ENCODE measurements around the gene SP1. TPM values are rescaled to one million over a fixed set of nuclear protein-coding genes. Genes with fewer than 3 reads are reported as not detected.

SP1 gene
- total and polyA plus RNA-seq, 2 donors (not counting 1 experiment from before 2014, with no cell fraction given), result 26.0 to 129 TPM

- Histone ChIP-seq H3K4me3 (ENCODE audit: control extremely low read depth in 1 of 5, extremely low read depth in 1 of 5, insufficient read depth in 1 of 5, low read depth in 2 of 5, low read length in 4 of 5) (no peak overlapping the region), H3K4me1 (ENCODE audit: control insufficient read depth in 2 of 2, insufficient read depth in 2 of 2, low read length in 2 of 2) (peaks cover 15 to 16% of the 10 kb centered on the region in 2 donors), H3K27ac (ENCODE audit: low read length in 2 of 2) (no peak overlapping the region), H2AFZ (ENCODE audit: insufficient read depth, low read depth, low read length, poor library complexity, severe bottlenecking) (no peak overlapping the region), H3K79me2 (ENCODE audit: control insufficient read depth, insufficient read depth, low read length) (peaks cover 88% of the 10 kb centered on the region), H3K27me3 (replicated peaks in 1 of 4; ENCODE audit: control extremely low read depth in 1 of 4, control insufficient read depth in 3 of 4, insufficient read depth in 4 of 4, low read length in 3 of 4) (no peaks in the 10 kb centered on the region), H3K36me3 (replicated peaks in 1 of 2; ENCODE audit: control extremely low read depth in 1 of 2, control insufficient read depth in 1 of 2, extremely low read depth in 1 of 2, insufficient read depth in 2 of 2, low read length in 1 of 2) (peaks cover 15 to 74% of the 10 kb centered on the region in 2 experiments), H3K9ac (ENCODE audit: low read length) (no peak overlapping the region), H3K4me2 (replicated peaks; ENCODE audit: low read depth, low read length, poor library complexity, severe bottlenecking) (no peak overlapping the region), H3K9me3 (ENCODE audit: control extremely low read depth in 1 of 3, control insufficient read depth in 2 of 3, insufficient read depth in 1 of 3, low read length in 2 of 3) (no peaks in the 10 kb centered on the region), H4K20me1 (ENCODE audit: control insufficient read depth, insufficient read depth, low read length, poor library complexity, severe bottlenecking) (peaks cover 92% of the 10 kb centered on the region)
- no peak for ATAC-seq (ENCODE audit: low read depth)
- 100% methylated on average over 1 of the region's 6 CpGs for WGBS (ENCODE audit: insufficient coverage)
- Mint-ChIP-seq H3K4me3 (no peak overlapping the region), H3K27me3 (no peaks in the 10 kb centered on the region), H3K9me3 (ENCODE audit: insufficient read depth) (no peaks in the 10 kb centered on the region), H3K27ac (no peak overlapping the region), H3K4me1 (peaks cover 26% of the 10 kb centered on the region)
- no peak for DNase-seq
- intact Hi-C loops (cut with micrococcal nuclease), result no loop called here
- TF ChIP-seq CTCF (IDR thresholded peaks at IDR 0.05), result no peak
- TF ChIP-seq EZH2 (IDR thresholded peaks at IDR 0.05; ENCODE audit: borderline replicate concordance, insufficient read depth, low read depth, low read length, poor library complexity, severe bottlenecking), result no peak
- POLR2A ChIA-PET, result no interaction called here
- CTCF ChIA-PET, result interaction anchor here (1.0 to 1.6 kb wide), 2 partner anchors 17 to 104 kb away, joined by 3 to 5 read pairs; no protein-coding TSS in a partner anchor
Measured at GRCh38 chr12:53456654-53457366, 76.8 kb downstream of the SP1 start.

DNA sequence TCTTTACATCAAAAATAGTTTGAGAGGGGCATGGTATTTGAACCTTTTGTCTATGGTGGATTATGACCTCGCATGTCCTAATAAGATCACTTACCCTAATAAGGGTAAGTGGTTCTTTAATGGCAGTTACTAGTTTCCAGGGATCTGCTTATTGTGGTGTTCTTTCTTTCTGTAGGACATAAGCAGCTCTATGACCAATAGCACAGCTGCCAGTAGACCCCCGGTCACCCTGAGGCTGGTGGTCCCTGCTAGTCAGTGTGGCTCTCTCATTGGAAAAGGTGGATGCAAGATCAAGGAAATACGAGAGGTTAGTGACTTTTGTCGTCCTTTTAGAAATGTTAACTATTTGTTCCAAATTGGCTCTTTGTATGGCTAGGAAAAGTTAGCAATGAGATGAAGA, 79.1 kb downstream of the SP1 start:
- H3K27me3 ChIP-seq (replicated peaks in 1 of 4; ENCODE audit: control extremely low read depth in 1 of 4, control insufficient read depth in 3 of 4, insufficient read depth in 4 of 4, low read length in 3 of 4), result no peaks in the 10 kb centered on the region
- no peak overlapping the region for H3K27ac Mint-ChIP-seq
- ATAC-seq (ENCODE audit: low read depth), result no peak
- no peak overlapping the region for H3K9ac ChIP-seq (ENCODE audit: low read length)
- TF ChIP-seq CTCF (IDR thresholded peaks at IDR 0.05) (no peak), EZH2 (IDR thresholded peaks at IDR 0.05; ENCODE audit: borderline replicate concordance, insufficient read depth, low read depth, low read length, poor library complexity, severe bottlenecking) (no peak)
- H4K20me1 ChIP-seq (ENCODE audit: control insufficient read depth, insufficient read depth, low read length, poor library complexity, severe bottlenecking), result peaks cover 96% of the 10 kb centered on the region
- no peaks in the 10 kb centered on the region for H3K9me3 Mint-ChIP-seq (ENCODE audit: insufficient read depth)
- peaks cover 16 to 97% of the 10 kb centered on the region in 2 experiments for H3K36me3 ChIP-seq (replicated peaks in 1 of 2; ENCODE audit: control extremely low read depth in 1 of 2, control insufficient read depth in 1 of 2, extremely low read depth in 1 of 2, insufficient read depth in 2 of 2, low read length in 1 of 2)
- H3K79me2 ChIP-seq (ENCODE audit: control insufficient read depth, insufficient read depth, low read length), result peaks cover 96% of the 10 kb centered on the region
- H3K4me1 ChIP-seq (ENCODE audit: control insufficient read depth in 2 of 2, insufficient read depth in 2 of 2, low read length in 2 of 2), result peaks cover 3% of the 10 kb centered on the region in 2 donors
- DNase-seq, result no peak
- ChIA-PET POLR2A (interaction anchor here (0.7 kb wide), 1 partner anchor 33 kb away, joined by 3 read pairs; no protein-coding TSS in a partner anchor), CTCF (interaction anchor here (0.7 to 1.2 kb wide), 2 partner anchors 17 to 114 kb away, joined by 3 read pairs; no protein-coding TSS in a partner anchor)
- H3K27ac ChIP-seq (ENCODE audit: low read length in 2 of 2), result no peak overlapping the region
- no peak overlapping the region for H3K4me2 ChIP-seq (replicated peaks; ENCODE audit: low read depth, low read length, poor library complexity, severe bottlenecking)
- intact Hi-C loops (cut with micrococcal nuclease), result no loop called here
- WGBS (ENCODE audit: insufficient coverage), result 93% methylated on average over 3 of the region's 4 CpGs
- no peak overlapping the region for H3K4me3 ChIP-seq (ENCODE audit: control extremely low read depth in 1 of 5, extremely low read depth in 1 of 5, insufficient read depth in 1 of 5, low read depth in 2 of 5, low read length in 4 of 5)
- no peak overlapping the region for H2AFZ ChIP-seq (ENCODE audit: insufficient read depth, low read depth, low read length, poor library complexity, severe bottlenecking)
- no peaks in the 10 kb centered on the region for H3K9me3 ChIP-seq (ENCODE audit: control extremely low read depth in 1 of 3, control insufficient read depth in 2 of 3, insufficient read depth in 1 of 3, low read length in 2 of 3)
- peaks cover 12% of the 10 kb centered on the region for H3K4me1 Mint-ChIP-seq
- H3K4me3 Mint-ChIP-seq, result no peak overlapping the region
- H3K27me3 Mint-ChIP-seq, result no peaks in the 10 kb centered on the region
